Fibroblast of pulmonary artery (primary cell): ENCODE measurements around the gene DOCK10.

Experiments used
- DNase-seq: peaks from one replicate; pipeline ENCODE4 v3.0.0-alpha.2; 2010; ENCODE audit warnings: low read depth
- H3K4me3 ChIP-seq: replicated peaks from 2 replicates; pipeline ENCODE4 v1.5.1; 2011; ENCODE audit warnings: low read depth, mild to moderate bottlenecking, control low read depth, low read length, moderate library complexity
- CTCF ChIP-seq: IDR thresholded peaks from 2 replicates; pipeline ENCODE4 v1.5.1; 2011; ENCODE audit warnings: mild to moderate bottlenecking, control low read depth, low read length, inconsistent platforms; ENCODE audit errors: missing control alignments

The DOCK10 gene

GRCh38 chr2:224723586-224724217 is 318.6 kb downstream of the DOCK10 start:
- TF ChIP-seq CTCF, result no peak
- DNase-seq, result no peak

GRCh38 chr2:224722770-224723169 is 319.5 kb downstream of the DOCK10 start:
- no peak for DNase-seq
- TF ChIP-seq CTCF, result no peak

More at GRCh38 chr2:224723586-224724217, 318.6 kb downstream of the DOCK10 start:
- no peak overlapping the region for H3K4me3 ChIP-seq

GRCh38 chr2:224722250-224722649 is 320.0 kb downstream of the DOCK10 start:
- H3K4me3 ChIP-seq, result no peak overlapping the region
- no peak for TF ChIP-seq CTCF
- no peak for DNase-seq

More at GRCh38 chr2:224722770-224723169, 319.5 kb downstream of the DOCK10 start:
- no peak overlapping the region for H3K4me3 ChIP-seq

GRCh38 chr2:224716921-224717320 is 325.3 kb downstream of the DOCK10 start:
- no peak for TF ChIP-seq CTCF
- H3K4me3 ChIP-seq, result no peak overlapping the region
- DNase-seq, result no peak

- H3K4me3 ChIP-seq, result no peak within 1 kb of the TSS
- no peak for DNase-seq
- no peak for TF ChIP-seq CTCF
These were observed 326.1 kb downstream of the DOCK10 start, which contains the start of gene CCDC195 for GRCh38 chr2:224716201-224716600. Gene CCDC195 (minus strand): TSS chr2:224716365. CDS start chr2:224716365, 0 bp downstream.
